GM12878 (cell line): ENCODE results near the gene CD55. TPM values are rescaled to one million over a fixed set of nuclear protein-coding genes. Genes with fewer than 3 reads are reported as not detected.

Experiments used
- ATAC-seq: fragments of 200-7000 bp; cut with Tn5 transposase; 3 replicates; pipeline ENCODE4 v1.9.1; 2020; ENCODE audit warnings: mild to moderate bottlenecking, moderate library complexity
- BruUV-seq: library from RNA; stranded (reverse); fragments of 400-500 nt; replicated peaks from 2 replicates; lab custom pipeline; 2021; lab: Mats Ljungman, UMichigan
- CTCF ChIA-PET: fragments of 300-600 bp; sonication (Branson Sonifier 250); formaldehyde crosslinking; extraction: SDS; loops from one replicate; lab custom pipeline; 2021; ENCODE audit warnings: inconsistent platforms; lab: Yijun Ruan, JAX
- POLR2A ChIA-PET: fragments of 350-600 bp; formaldehyde crosslinking; extraction: SDS; loops from one replicate; lab custom pipeline; 2021; ENCODE audit warnings: inconsistent platforms; lab: Charles Lee
- RAD21 ChIA-PET: fragments of 300-600 bp; sonication (Branson Sonifier 250); formaldehyde crosslinking; loops from one replicate; lab custom pipeline; 2023; ENCODE audit warnings: antibody characterized with exemption; ENCODE audit not compliant: unreplicated experiment; lab: Charles Lee
- SMC1A ChIA-PET: fragments of 300-600 bp; sonication (Branson Sonifier 250); formaldehyde crosslinking; loops from one replicate; lab custom pipeline; 2023; ENCODE audit not compliant: unreplicated experiment, uncharacterized antibody; lab: Charles Lee
- DNase-seq: peaks from one replicate; pipeline ENCODE4 v3.0.0-alpha.2; 2011; ENCODE audit warnings: low read depth, low spot score
- FAIRE-seq: peaks from 3 replicates; lab custom pipeline; 2011; peaks lifted over from hg19 to GRCh38; lab: Jason Lieb, UNC
- H2AFZ ChIP-seq: 2 replicates; pipeline ENCODE4 v1.6.0; 2011; ENCODE audit warnings: low read depth, low read length, control low read depth; ENCODE audit not compliant: control insufficient read depth
- H3K27ac ChIP-seq: 2 replicates; pipeline ENCODE4 v1.5.1; 2011; ENCODE audit warnings: control low read depth; ENCODE audit not compliant: control insufficient read depth, insufficient read depth
- H3K27me3 ChIP-seq, 2 experiments: replicated peaks in 1 of 2; 2 replicates each; pipeline versions ENCODE4 v1.6.0 to v1.6.1; 2011; ENCODE audit warnings: low read length in 1 of 2; ENCODE audit not compliant: control insufficient read depth in 2 of 2, insufficient read depth in 2 of 2
- H3K36me3 ChIP-seq, 2 experiments: 2 replicates each; pipeline ENCODE4 v1.5.1; 2011; ENCODE audit warnings: low read length in 1 of 2; ENCODE audit not compliant: control insufficient read depth in 2 of 2, insufficient read depth in 2 of 2
- H3K4me1 ChIP-seq: 2 replicates; pipeline ENCODE4 v1.6.1; 2011; ENCODE audit warnings: mild to moderate bottlenecking, low read length, moderate library complexity, mixed read lengths; ENCODE audit not compliant: control insufficient read depth, insufficient read depth
- H3K4me2 ChIP-seq: 2 replicates; pipeline ENCODE4 v1.6.0; 2011; ENCODE audit warnings: control low read depth; ENCODE audit not compliant: control insufficient read depth, insufficient read depth
- H3K4me3 ChIP-seq: fragments of 200-600 bp; sonication (generic); 2 replicates; pipeline ENCODE4 v1.5.1; 2016
- H3K79me2 ChIP-seq: 2 replicates; pipeline ENCODE4 v1.6.0; 2011; ENCODE audit warnings: low read length; ENCODE audit not compliant: control insufficient read depth, insufficient read depth
- H3K9ac ChIP-seq: 2 replicates; pipeline ENCODE4 v1.8.0; 2011; ENCODE audit warnings: low read length, control low read depth, mixed read lengths; ENCODE audit not compliant: control insufficient read depth, insufficient read depth
- H3K9me3 ChIP-seq: replicated peaks from 3 replicates; pipeline ENCODE4 v1.5.1; 2011; ENCODE audit warnings: mild to moderate bottlenecking, low read length; ENCODE audit not compliant: control insufficient read depth, insufficient read depth
- H4K20me1 ChIP-seq: 2 replicates; pipeline ENCODE4 v1.6.0; 2011; ENCODE audit not compliant: control insufficient read depth, insufficient read depth
- ATF2 ChIP-seq: IDR thresholded peaks from 2 replicates; pipeline ENCODE4 v1.6.1; 2012; ENCODE audit warnings: low read length, inconsistent platforms
- CUX1 ChIP-seq: IDR thresholded peaks from 2 replicates; pipeline ENCODE4 v1.6.1; 2012; ENCODE audit warnings: improper control_type of control experiment, low read depth, low read length; ENCODE audit not compliant: insufficient replicate concordance
- GATAD2B ChIP-seq: fragments of 450-650 bp; conservative IDR thresholded peaks from 2 replicates; pipeline ENCODE4 v1.6.1; 2017; ENCODE audit warnings: low read depth, mild to moderate bottlenecking, moderate library complexity
- HSF1 ChIP-seq: fragments of 150-350 bp; IDR thresholded peaks from 2 replicates; pipeline ENCODE4 v1.6.1; 2014; ENCODE audit warnings: mild to moderate bottlenecking, low read depth, low read length
- MAX ChIP-seq: IDR thresholded peaks from 2 replicates; pipeline ENCODE4 v1.6.1; 2012; ENCODE audit warnings: low read depth, low read length, improper control_type of control experiment
- MTA3 ChIP-seq: IDR thresholded peaks from 2 replicates; pipeline ENCODE4 v1.6.1; 2012; ENCODE audit warnings: low read length, inconsistent platforms, borderline replicate concordance
- NFIC ChIP-seq: IDR thresholded peaks from 2 replicates; pipeline ENCODE4 v1.6.1; 2012; ENCODE audit warnings: low read depth, mild to moderate bottlenecking, inconsistent platforms, low read length, moderate library complexity
- SMARCA5 ChIP-seq: fragments of 450-650 bp; IDR thresholded peaks from 2 replicates; pipeline ENCODE4 v1.6.1; 2017; ENCODE audit warnings: mild to moderate bottlenecking
- ZNF622 ChIP-seq: fragments of 450-650 bp; IDR thresholded peaks from 2 replicates; pipeline ENCODE4 v1.6.1; 2017; ENCODE audit warnings: mild to moderate bottlenecking, inconsistent platforms
- WGBS: methylation state at CpG from one replicate; pipeline ENCODE4 v1.1.6; 2016; ENCODE audit warnings: low lambda C conversion rate; ENCODE audit not compliant: insufficient replicate concordance, insufficient coverage; ENCODE audit errors: missing lambda C conversion rate; 5-methylcytosine and 5-hydroxymethylcytosine counted together
- in situ Hi-C: fragments of 300-500 bp; cut with MboI; formaldehyde crosslinking; loops from 9 replicates; pipeline ENCODE4 v1.14.3; 2018; ENCODE audit warnings: mixed read lengths
- intact Hi-C: fragments of 100-400 bp; cut with micrococcal nuclease; formaldehyde crosslinking; loops from one replicate; pipeline ENCODE4 v1.14.2; 2022; ENCODE audit not compliant: unreplicated experiment
- polyA plus RNA-seq, 11 experiments: library from polyadenylated mRNA; depleted of rRNA in 4 of 11; unstranded in 6 of 11; stranded (reverse) in 5 of 11; fragments of >200 nt; fragmentation: Nextera tagmentation in 4 of 11; fragmentation: Illumina TruSeq in 1 of 11; extraction: Ambion mirVana in 4 of 11; extraction: Trizol in 1 of 11; gene quantifications; 1 replicate in 1 of 11; 2 replicates in 10 of 11; pipeline versions ENCODE4 v1.2.1 to v1.2.3, GENCODE V29; 2011 to 2016; ENCODE audit warnings: inconsistent platforms in 2 of 11, missing spikeins in 2 of 11, low read depth in 1 of 11
- total RNA-seq, 4 experiments: library from RNA; depleted of rRNA in 3 of 4; stranded (reverse); fragments of >200 nt in 3 of 4; fragmentation: Illumina TruSeq in 1 of 4; extraction: Trizol in 1 of 4; gene quantifications; 2 replicates each; pipeline versions ENCODE4 v1.2.1 to v1.2.3, GENCODE V29; 2013 to 2021

Gene CD55
- total and polyA plus RNA-seq, 10 of the 15 experiments (the other 5 are each of a cell fraction or from before 2014, with no cell fraction given): 5.2 to 46.5 (median 15.1) TPM

GRCh38 chr1:207389728-207390464, 68.4 kb downstream of the CD55 start (continued):
- TF ChIP-seq HSF1 (no peak), SMARCA5 (no peak), NFIC (0 out of 2 replicates have a peak, but pooled peaks have one; percentile 20)

- H3K27me3 ChIP-seq: no peaks in the 10 kb centered on the region
- H3K4me2 ChIP-seq: no peak overlapping the region
- no peaks in the 10 kb centered on the region for H3K79me2 ChIP-seq
- H4K20me1 ChIP-seq: no peaks in the 10 kb centered on the region
- RAD21 ChIA-PET: no interaction called here
- FAIRE-seq (no peak), DNase-seq (no peak), ATAC-seq (no peak)
- 38% methylated on average over 4 of the region's 4 CpGs for WGBS
- BruUV-seq: no TSS peak
- no peak overlapping the region for H3K4me3 ChIP-seq
- CTCF ChIA-PET: interaction anchor here (1.6 kb wide), 1 partner anchor 41 kb away, joined by 3 read pairs; no protein-coding TSS in a partner anchor
- in situ Hi-C loops (no loop called here), intact Hi-C loops (no loop called here)
- no peak for TF ChIP-seq CUX1
- TF ChIP-seq ATF2: no peak
- TF ChIP-seq MTA3: no peak
- no peak for TF ChIP-seq NFIC
- no peak for TF ChIP-seq MAX
- TF ChIP-seq ZNF622: no peak
- no peak for TF ChIP-seq GATAD2B
- H3K9me3 ChIP-seq: no peaks in the 10 kb centered on the region
- H3K9ac ChIP-seq: no peak overlapping the region
- SMC1A ChIA-PET: no interaction called here
- H3K27ac ChIP-seq: no peak overlapping the region
- H3K36me3 ChIP-seq: no peaks in the 10 kb centered on the region
- H3K4me1 ChIP-seq: no peaks in the 10 kb centered on the region
- H2AFZ ChIP-seq: no peak overlapping the region
- POLR2A ChIA-PET: no interaction called here
These were observed 72.1 kb downstream of the CD55 start for GRCh38 chr1:207393610-207394009.
